Activated T-cell treated with anti-CD3 and anti-CD28 coated beads for 48 hours (primary cell): ENCODE results near the gene ANXA10.
A peak's percentile ranks its signal among the peaks of the same experiment; 100 is the strongest.
"Not testable (repeated sequence)": the region's sequence is repeated elsewhere in the genome, so short reads cannot be mapped to it uniquely, and the experiment has no call there.

ENCODE experiments used
- DNase-seq: peaks from one replicate; pipeline ENCODE4 v3.0.0-alpha.2; 2020; ENCODE audit warnings: low read depth

ANXA10 gene

GRCh38 chr4:168118116-168118655 is 25.8 kb downstream of the ANXA10 start:
- DNase-seq = no peak

DNA sequence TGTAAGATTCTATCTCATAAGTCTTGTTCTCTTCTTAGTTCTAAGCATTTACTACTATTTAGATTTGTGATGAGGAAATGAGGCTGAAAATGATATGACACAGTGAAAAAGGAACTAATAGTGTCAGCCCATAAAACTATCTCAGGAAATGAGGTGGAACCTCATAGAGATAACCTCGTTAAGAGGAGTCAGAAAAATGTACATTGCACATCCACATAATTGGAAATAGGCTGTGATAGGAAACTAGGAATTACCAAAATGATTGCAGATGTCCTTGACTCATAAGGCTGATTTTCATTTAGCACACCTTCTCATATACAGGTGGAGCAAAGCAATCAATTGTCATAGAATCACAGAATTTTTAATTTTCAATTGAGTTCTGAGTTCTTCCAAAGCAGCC is 26.8 kb downstream of the ANXA10 start:
- DNase-seq = no peak

- no peak for DNase-seq
Measured at GRCh38 chr4:168119890-168120289, 27.6 kb downstream of the ANXA10 start.

- DNase-seq = no peak
Measured at GRCh38 chr4:168120811-168121210, 28.5 kb downstream of the ANXA10 start.

- no peak for DNase-seq
Measured at GRCh38 chr4:168124008-168124641, 31.8 kb downstream of the ANXA10 start.

- DNase-seq = no peak
Measured at GRCh38 chr4:168126952-168127351, 34.6 kb downstream of the ANXA10 start.

GRCh38 chr4:168128601-168129000 is 36.3 kb downstream of the ANXA10 start:
- DNase-seq = no peak

- DNase-seq = no peak
Measured at GRCh38 chr4:168129046-168129772, 36.9 kb downstream of the ANXA10 start.

GRCh38 chr4:168129802-168130201 is 37.5 kb downstream of the ANXA10 start:
- DNase-seq = no peak

DNA sequence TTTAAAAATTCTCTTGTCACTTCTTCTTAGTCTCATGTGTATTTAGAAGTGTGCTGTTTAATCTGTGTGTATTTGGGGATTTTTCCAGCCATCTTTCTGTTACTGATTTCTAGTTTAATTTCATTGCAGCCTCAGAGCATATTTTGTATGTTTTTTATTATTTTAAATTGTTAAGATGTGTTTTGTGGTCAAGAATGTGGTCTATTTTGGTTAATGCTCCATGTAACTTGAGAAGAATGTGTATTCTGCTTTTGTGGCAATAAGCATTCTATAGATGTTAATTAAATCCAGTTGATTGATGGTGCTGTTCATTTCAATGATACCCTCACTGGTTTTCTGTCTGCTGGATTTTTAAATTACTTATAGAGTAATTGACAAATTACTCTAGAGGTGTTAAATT is 38.9 kb downstream of the ANXA10 start:
- DNase-seq = no peak

- no peak for DNase-seq
Measured at GRCh38 chr4:168134651-168135050, 42.3 kb downstream of the ANXA10 start.

DNA sequence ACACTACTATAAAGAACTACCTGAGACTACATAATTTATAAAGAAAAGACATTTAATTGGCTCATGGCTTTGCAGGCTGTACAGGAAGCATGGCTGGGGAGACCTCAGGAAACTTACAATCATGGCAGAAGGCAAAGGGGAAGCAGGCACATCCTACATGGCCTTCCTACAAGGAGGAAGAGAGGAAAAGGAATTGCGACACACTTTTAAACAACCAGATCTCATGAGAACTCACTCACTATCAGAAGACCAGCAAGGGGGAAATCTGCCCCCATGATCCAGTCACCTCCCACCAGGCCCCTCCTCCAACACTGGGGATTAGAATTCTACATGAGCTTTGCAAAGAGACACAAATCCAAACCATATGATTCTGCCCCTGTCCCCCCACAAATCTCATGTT is 43.5 kb downstream of the ANXA10 start:
- not testable (repeated sequence) for DNase-seq

GRCh38 chr4:168137695-168138094 is 45.4 kb downstream of the ANXA10 start:
- not testable (repeated sequence) for DNase-seq

GRCh38 chr4:168138143-168138542 is 45.8 kb downstream of the ANXA10 start:
- no peak for DNase-seq

GRCh38 chr4:168139336-168139735 is 47.0 kb downstream of the ANXA10 start:
- DNase-seq = no peak

GRCh38 chr4:168141733-168142132 is 49.4 kb downstream of the ANXA10 start:
- DNase-seq = no peak

DNA sequence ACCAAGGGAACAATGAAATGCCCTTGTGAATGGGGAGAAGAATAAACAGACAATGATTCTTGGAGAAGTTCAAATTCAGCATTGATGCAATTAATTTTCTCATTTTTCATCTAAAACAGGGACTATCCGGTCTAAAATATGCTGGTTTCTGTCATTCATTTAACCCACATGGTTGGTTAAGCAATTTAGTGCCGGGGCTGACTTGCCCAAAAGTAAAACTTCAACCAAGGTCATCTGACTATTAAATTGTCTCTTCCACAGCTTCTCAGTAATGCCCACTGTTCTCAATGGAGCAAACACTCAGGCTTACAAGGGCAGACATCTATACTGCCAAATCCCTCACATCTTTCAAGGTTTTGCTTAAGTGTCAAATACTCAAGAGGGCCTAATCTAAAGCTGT is 51.3 kb downstream of the ANXA10 start:
- DNase-seq = no peak

- no peak for DNase-seq
Measured at GRCh38 chr4:168150420-168151050, 58.2 kb downstream of the ANXA10 start.

DNA sequence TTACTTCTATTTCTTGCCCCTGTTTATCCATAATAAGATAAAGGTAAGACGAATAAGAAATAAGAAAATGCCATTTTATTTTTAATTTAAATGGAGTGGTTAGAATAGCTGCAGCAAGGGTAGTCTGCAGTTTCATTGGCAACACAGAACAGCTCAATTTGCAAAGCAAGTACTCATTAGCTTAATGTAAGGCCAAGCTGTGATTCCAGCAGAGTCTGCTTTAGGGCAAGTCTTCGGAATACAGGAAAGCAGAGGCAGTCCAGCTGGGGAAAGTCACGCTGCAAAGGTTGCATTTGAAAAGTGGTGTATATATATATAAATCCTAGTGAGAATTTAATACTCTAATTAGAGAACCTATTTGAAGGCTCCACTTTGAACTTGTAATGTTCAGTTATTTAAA is 59.0 kb downstream of the ANXA10 start:
- DNase-seq = no peak

DNA sequence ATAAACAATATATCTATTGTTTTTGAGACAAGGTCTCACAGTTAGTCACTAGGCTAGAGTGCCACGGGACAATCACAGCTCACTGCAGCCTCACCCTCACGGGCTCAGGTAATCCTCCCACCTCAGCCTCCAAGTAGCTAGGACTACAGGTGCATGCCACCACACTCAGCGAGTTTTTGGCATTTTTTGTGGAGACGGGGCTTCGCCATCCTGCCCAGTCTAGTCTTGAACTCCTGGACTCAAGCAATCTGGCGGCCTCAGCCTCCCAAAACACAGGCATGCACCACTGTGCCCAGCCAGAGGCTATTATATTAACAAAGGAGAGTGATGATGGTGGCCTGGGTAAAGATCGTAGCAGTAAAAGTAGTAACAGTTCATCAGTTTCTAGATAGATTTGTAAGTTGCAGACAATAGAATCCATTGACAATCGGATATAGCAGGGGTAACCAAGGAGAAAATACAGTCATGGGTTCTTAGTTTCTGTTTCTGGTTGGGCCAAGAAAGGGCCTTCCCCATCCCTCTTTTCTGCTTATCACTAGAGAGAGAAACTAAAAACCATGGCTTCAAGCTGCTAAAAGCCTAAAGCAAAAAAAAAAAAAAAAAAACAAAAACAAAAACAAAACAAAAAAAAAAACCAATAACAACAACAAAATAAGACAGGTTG is 60.6 kb downstream of the ANXA10 start:
- no peak for DNase-seq

DNA sequence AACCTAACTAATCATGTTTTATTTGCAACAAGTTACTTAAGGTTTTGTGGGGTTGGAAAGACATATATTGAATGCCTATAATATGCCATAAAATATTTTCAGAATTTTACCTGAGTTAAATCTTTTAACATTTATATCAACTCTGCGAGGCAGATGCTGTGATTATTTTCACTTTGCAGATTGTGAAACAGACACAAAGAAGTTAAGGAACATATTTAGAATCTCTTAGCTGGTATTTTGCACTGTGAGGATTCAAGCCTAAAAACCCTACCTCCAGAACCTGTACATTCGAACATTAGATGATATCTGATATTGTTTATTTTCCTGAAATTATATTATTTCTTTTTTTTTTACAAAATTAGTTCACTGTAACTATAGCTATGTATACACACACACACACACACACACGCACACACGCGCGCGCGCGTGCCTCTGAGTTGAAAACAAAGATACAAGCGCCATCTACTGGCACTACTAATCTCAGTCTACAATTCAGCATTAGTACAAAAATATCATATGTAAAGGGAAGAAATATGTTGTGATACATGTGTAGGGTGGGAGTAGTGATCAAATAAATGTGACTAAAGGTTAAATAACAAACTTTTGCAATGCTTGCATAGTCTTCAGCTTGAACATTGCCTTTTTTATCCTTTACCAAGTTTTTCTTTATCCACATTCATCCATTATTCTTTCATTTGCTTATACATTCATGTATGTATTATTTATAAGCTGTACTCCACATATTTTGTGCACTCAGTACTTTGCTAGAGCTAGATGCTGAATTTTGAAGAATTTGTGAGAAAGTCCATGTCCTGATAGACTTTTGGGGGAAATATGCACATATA is 61.5 kb downstream of the ANXA10 start:
- peak; percentile 29 for DNase-seq
